ENCODE results near the gene DOCK6. TPM values are rescaled to one million over a fixed set of nuclear protein-coding genes. Genes with fewer than 3 reads are reported as not detected.

DOCK6 gene
- polyA plus RNA-seq, 1 donor from 2014 or later = not detected

- TF ChIP-seq, protein P1, sequence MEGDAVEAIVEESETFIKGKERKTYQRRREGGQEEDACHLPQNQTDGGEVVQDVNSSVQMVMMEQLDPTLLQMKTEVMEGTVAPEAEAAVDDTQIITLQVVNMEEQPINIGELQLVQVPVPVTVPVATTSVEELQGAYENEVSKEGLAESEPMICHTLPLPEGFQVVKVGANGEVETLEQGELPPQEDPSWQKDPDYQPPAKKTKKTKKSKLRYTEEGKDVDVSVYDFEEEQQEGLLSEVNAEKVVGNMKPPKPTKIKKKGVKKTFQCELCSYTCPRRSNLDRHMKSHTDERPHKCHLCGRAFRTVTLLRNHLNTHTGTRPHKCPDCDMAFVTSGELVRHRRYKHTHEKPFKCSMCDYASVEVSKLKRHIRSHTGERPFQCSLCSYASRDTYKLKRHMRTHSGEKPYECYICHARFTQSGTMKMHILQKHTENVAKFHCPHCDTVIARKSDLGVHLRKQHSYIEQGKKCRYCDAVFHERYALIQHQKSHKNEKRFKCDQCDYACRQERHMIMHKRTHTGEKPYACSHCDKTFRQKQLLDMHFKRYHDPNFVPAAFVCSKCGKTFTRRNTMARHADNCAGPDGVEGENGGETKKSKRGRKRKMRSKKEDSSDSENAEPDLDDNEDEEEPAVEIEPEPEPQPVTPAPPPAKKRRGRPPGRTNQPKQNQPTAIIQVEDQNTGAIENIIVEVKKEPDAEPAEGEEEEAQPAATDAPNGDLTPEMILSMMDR (IDR thresholded peaks at IDR 0.05; ENCODE audit: poor library complexity, severe bottlenecking) = no peak
- no peak for TF ChIP-seq EP300 (conservative IDR thresholded peaks at IDR 0.05; ENCODE audit: poor library complexity, severe bottlenecking)
These were observed 823 bp downstream of the DOCK6 start (continued) for GRCh38 chr19:11261431-11261970.

- H3K79me2 ChIP-seq (replicated peaks; ENCODE audit: insufficient read depth, low read length) = no peaks in the 10 kb centered on the region
- H3K4me2 ChIP-seq (ENCODE audit: low read length) = no peak overlapping the region
- H3K36me3 ChIP-seq (ENCODE audit: insufficient read depth, low read length) = no peaks in the 10 kb centered on the region
- H3K9me2 ChIP-seq (ENCODE audit: insufficient read depth, low read length) = no peaks in the 10 kb centered on the region
- H3K27ac ChIP-seq (ENCODE audit: low read length) = no peak overlapping the region
- no peak overlapping the region for H3K9ac ChIP-seq (ENCODE audit: low read length)
- no peak overlapping the region for H2AFZ ChIP-seq (ENCODE audit: low read depth, low read length)
- H3K9me3 ChIP-seq (ENCODE audit: low read length) = no peaks in the 10 kb centered on the region
- TF ChIP-seq MXI1 (conservative IDR thresholded peaks at IDR 0.05; ENCODE audit: poor library complexity, severe bottlenecking) = no peak
- TF ChIP-seq, protein P1 (IDR thresholded peaks at IDR 0.05; ENCODE audit: poor library complexity, severe bottlenecking) = no peak
- no peak for TF ChIP-seq RAD21 (conservative IDR thresholded peaks at IDR 0.05)
- no peak for TF ChIP-seq REST (IDR thresholded peaks at IDR 0.05; ENCODE audit: borderline replicate concordance)
- no peak for TF ChIP-seq TAF1 (IDR thresholded peaks at IDR 0.05; ENCODE audit: low read depth)
- no peak for TF ChIP-seq EP300 (conservative IDR thresholded peaks at IDR 0.05; ENCODE audit: poor library complexity, severe bottlenecking)
- TF ChIP-seq EZH2 (IDR thresholded peaks at IDR 0.05; ENCODE audit: borderline replicate concordance, insufficient read depth, low read length, poor library complexity, severe bottlenecking) = no peak
- no peak for TF ChIP-seq SMC3 (conservative IDR thresholded peaks at IDR 0.05; ENCODE audit: poor library complexity)
- TF ChIP-seq POLR2AphosphoS5 (IDR thresholded peaks at IDR 0.05) = no peak
- peaks cover 12% of the 10 kb centered on the region for H3K27me3 ChIP-seq (ENCODE audit: insufficient read depth, low read depth, low read length)
- H4K20me1 ChIP-seq (ENCODE audit: insufficient read depth) = no peaks in the 10 kb centered on the region
- H3K4me3 ChIP-seq (ENCODE audit: low read length) = no peak overlapping the region
- H3F3A ChIP-seq (ENCODE audit: insufficient read depth, low read length, poor library complexity, severe bottlenecking) = no peaks in the 10 kb centered on the region
These were observed 1.3 kb downstream of the DOCK6 start for GRCh38 chr19:11260996-11261395.

Data from neural cell (in vitro differentiated cells).